ENCODE data around the gene LTBP3. TPM values are rescaled to one million over a fixed set of nuclear protein-coding genes. Genes with fewer than 3 reads are reported as not detected.

Gene LTBP3
- total RNA-seq, 1 experiment from 2014 or later: 166 TPM

DNA sequence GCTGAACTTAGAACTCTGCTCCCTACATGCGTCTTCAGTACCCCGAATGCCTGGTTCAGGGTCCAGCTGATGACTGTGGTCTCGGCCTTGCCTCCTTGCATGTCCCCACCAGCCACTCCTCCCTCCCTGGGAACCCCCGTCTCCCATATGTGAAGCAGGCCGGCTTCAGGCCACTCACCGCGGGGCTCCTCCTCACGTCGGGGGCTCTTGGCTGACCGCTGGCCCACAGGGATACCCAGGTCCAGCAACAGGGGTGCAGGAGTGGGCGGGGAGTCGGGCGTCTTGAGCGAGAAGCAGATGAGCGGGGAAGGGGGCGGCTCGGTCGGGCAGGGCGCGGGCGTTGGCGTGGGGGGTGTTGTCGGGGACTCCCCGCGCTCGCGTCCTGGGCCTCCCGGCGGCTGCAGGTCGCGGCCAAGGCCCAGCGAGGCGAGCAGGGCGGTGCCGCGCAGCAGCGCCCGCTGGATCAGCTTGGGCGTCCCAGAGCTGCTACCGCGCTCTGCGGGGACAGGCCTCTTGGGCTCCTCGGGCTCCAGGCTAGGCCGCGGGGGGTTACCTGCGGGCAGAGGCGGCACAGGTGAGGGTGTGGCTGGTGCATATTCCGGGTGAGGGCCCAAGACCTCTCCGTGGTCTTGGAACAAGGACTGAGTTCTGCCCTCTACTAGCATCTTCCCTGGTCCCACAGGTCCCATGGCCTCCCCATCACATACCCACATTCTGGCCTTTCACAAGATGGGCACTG is 41.2 kb upstream of the LTBP3 start:
- intact Hi-C loops (cut with micrococcal nuclease; ENCODE audit: unreplicated experiment): no loop called here
- BruUV-seq (replicated peaks): no TSS peak
- H3K9me3 Mint-ChIP-seq (ENCODE audit: low read depth, unreplicated experiment): no peaks in the 10 kb centered on the region
- H3K27ac Mint-ChIP-seq (ENCODE audit: unreplicated experiment): no peak overlapping the region
- CTCF ChIA-PET: no interaction called here
- no peak overlapping the region for H3K4me3 Mint-ChIP-seq (ENCODE audit: low read depth, unreplicated experiment)
- H3K4me1 Mint-ChIP-seq (ENCODE audit: low read depth, unreplicated experiment): no peaks in the 10 kb centered on the region
- no peak for DNase-seq
- no peaks in the 10 kb centered on the region for H3K27me3 Mint-ChIP-seq (ENCODE audit: unreplicated experiment)
- TF ChIP-seq, protein P1, sequence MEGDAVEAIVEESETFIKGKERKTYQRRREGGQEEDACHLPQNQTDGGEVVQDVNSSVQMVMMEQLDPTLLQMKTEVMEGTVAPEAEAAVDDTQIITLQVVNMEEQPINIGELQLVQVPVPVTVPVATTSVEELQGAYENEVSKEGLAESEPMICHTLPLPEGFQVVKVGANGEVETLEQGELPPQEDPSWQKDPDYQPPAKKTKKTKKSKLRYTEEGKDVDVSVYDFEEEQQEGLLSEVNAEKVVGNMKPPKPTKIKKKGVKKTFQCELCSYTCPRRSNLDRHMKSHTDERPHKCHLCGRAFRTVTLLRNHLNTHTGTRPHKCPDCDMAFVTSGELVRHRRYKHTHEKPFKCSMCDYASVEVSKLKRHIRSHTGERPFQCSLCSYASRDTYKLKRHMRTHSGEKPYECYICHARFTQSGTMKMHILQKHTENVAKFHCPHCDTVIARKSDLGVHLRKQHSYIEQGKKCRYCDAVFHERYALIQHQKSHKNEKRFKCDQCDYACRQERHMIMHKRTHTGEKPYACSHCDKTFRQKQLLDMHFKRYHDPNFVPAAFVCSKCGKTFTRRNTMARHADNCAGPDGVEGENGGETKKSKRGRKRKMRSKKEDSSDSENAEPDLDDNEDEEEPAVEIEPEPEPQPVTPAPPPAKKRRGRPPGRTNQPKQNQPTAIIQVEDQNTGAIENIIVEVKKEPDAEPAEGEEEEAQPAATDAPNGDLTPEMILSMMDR (IDR thresholded peaks at IDR 0.05; ENCODE audit: unreplicated experiment): no peak
- peaks cover 79% of the 10 kb centered on the region for H3K36me3 Mint-ChIP-seq (ENCODE audit: insufficient read depth, unreplicated experiment)

DNA sequence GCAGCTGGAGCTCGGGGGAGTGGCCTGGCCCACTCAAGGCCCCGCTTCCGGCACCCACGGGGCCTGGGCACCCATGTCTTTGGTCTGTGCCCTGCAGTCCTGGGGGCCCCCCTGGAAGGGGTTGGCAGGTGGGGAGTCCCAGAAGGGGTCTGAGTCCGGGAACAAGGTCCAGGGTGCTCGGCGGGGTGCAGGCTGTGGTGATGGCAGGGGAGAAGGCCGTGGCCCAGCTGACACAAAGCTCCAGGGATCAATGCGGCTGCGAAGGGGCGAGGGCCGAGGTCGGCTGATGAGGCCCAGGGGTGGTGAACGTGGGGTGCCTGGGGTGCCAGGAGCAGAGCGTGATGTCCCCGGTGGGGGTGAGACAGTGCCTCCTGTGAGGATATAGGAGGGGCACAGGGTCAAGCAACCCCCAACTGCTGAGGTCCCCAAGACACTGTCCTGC is 40.1 kb upstream of the LTBP3 start:
- H3K4me1 Mint-ChIP-seq (ENCODE audit: low read depth, unreplicated experiment): no peaks in the 10 kb centered on the region
- TF ChIP-seq, protein P1 (IDR thresholded peaks at IDR 0.05; ENCODE audit: unreplicated experiment): no peak
- H3K9me3 Mint-ChIP-seq (ENCODE audit: low read depth, unreplicated experiment): no peaks in the 10 kb centered on the region
- CTCF ChIA-PET: no interaction called here
- no peak for DNase-seq
- intact Hi-C loops (cut with micrococcal nuclease; ENCODE audit: unreplicated experiment): no loop called here
- H3K36me3 Mint-ChIP-seq (ENCODE audit: insufficient read depth, unreplicated experiment): peaks cover 73% of the 10 kb centered on the region
- H3K27ac Mint-ChIP-seq (ENCODE audit: unreplicated experiment): no peak overlapping the region
- H3K27me3 Mint-ChIP-seq (ENCODE audit: unreplicated experiment): no peaks in the 10 kb centered on the region
- no TSS peak for BruUV-seq (replicated peaks)
- no peak overlapping the region for H3K4me3 Mint-ChIP-seq (ENCODE audit: low read depth, unreplicated experiment)

DNA sequence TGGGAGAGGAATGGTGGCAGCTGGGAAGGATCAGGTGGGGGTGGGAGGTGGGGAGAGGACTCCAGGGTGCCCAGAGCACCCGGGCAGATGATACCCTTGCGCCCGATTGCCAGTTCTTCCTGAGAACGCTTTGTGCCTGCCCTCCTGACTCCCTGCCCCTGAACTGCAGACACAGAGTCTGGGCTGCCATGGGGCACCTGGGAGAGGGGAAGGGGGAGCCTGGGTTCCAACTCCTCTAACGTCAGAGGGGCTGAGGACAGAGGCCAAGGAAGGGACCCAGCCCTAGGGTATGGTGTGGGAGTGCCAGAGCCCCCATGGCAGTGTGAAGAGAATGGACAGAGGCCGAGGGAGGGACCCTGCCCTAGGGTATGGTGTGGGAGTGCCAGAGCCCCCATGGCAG is 38.4 kb upstream of the LTBP3 start:
- DNase-seq: no peak
- Mint-ChIP-seq H3K27me3 (ENCODE audit: unreplicated experiment) (no peaks in the 10 kb centered on the region), H3K4me3 (ENCODE audit: low read depth, unreplicated experiment) (no peak overlapping the region), H3K36me3 (ENCODE audit: insufficient read depth, unreplicated experiment) (peaks cover 73% of the 10 kb centered on the region), H3K9me3 (ENCODE audit: low read depth, unreplicated experiment) (no peaks in the 10 kb centered on the region), H3K4me1 (ENCODE audit: low read depth, unreplicated experiment) (no peaks in the 10 kb centered on the region), H3K27ac (ENCODE audit: unreplicated experiment) (no peak overlapping the region)
- no TSS peak for BruUV-seq (replicated peaks)
- TF ChIP-seq, protein P1 (IDR thresholded peaks at IDR 0.05; ENCODE audit: unreplicated experiment): no peak
- intact Hi-C loops (cut with micrococcal nuclease; ENCODE audit: unreplicated experiment): no loop called here
- CTCF ChIA-PET: no interaction called here

DNA sequence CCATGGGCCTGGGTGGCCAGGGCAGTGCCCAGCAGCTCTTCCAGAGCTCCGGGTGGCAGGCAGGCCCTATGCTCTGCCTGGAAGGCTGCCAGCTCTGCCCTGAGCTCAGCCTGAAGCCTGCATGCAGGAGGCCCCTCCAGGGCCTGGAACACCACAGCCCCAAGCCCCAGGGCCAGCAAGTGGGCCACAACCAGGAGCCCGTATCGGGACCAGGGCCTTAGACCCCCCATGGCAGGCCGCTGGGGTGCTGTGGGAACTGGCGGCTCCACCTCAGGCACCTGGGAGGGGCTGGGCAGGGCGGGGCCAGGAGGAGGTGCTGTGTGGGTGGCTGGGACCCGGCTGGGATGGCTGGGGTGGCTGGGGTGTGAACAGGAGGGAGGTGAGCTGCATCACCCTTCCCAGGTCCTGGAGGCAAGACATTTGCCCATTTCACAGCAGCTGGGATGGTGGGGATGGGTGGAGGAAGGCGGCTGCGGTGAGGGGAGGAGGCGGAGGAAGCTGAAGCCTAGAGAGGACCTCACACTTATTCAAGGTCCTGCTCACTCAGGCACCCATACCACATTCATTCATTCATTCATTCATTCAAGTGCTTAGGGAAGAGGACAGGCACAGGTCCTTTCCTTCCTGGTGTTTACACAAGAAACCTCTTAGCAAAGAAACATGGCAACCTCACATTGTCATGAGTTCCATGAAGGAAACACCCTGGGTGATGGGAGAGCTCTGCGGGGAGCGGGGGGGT is 37.6 kb upstream of the LTBP3 start, which contains the start of gene KCNK7:
Gene KCNK7 (minus strand): TSS at position 258 of the 739 bp plus-strand sequence. CDS start 28 bp downstream, at position 230.
- BruUV-seq (replicated peaks): no TSS peak
- Mint-ChIP-seq H3K4me3 (ENCODE audit: low read depth, unreplicated experiment) (no peak within 1 kb of the TSS), H3K27me3 (ENCODE audit: unreplicated experiment) (no peaks in the 10 kb centered on the region), H3K4me1 (ENCODE audit: low read depth, unreplicated experiment) (no peaks in the 10 kb centered on the region), H3K9me3 (ENCODE audit: low read depth, unreplicated experiment) (no peaks in the 10 kb centered on the region), H3K36me3 (ENCODE audit: insufficient read depth, unreplicated experiment) (peaks cover 72% of the 10 kb centered on the region), H3K27ac (ENCODE audit: unreplicated experiment) (no peak within 1 kb of the TSS)
- intact Hi-C loops (cut with micrococcal nuclease; ENCODE audit: unreplicated experiment): no loop called here
- no peak for DNase-seq
- TF ChIP-seq, protein P1 (IDR thresholded peaks at IDR 0.05; ENCODE audit: unreplicated experiment): no peak
- CTCF ChIA-PET: interaction anchor here (0.6 kb wide), 2 partner anchors 151 to 472 kb away, joined by 4 to 5 read pairs; no protein-coding TSS in a partner anchor
